Natural killer cell (primary cell): ENCODE results near the gene HOXA6. TPM values are rescaled to one million over a fixed set of nuclear protein-coding genes. Genes with fewer than 3 reads are reported as not detected.

Source experiments
- ATAC-seq, 3 donors: fragments of 150-1000 bp in 2 of 3; fragments of 200-7000 bp in 1 of 3; cut with Tn5 transposase; 1 replicate in 1 of 3; 2 replicates in 2 of 3; pipeline ENCODE4 v1.10.0; 2021; ENCODE audit warnings: mild to moderate bottlenecking in 2 of 3, moderate library complexity in 2 of 3
- DNase-seq, 2 donors: peaks; one replicate each; pipeline versions ENCODE4 v3.0.0 to v3.0.0-alpha.2; 2013 to 2021; ENCODE audit warnings: mixed read lengths in 1 of 2
- H3K27ac ChIP-seq: one replicate; pipeline ENCODE4 v1.5.1; 2013; ENCODE audit warnings: mild to moderate bottlenecking, low read length
- H3K27me3 ChIP-seq: one replicate; pipeline ENCODE4 v1.6.1; 2013; ENCODE audit warnings: low read length; ENCODE audit not compliant: control insufficient read depth, insufficient read depth
- H3K36me3 ChIP-seq: one replicate; pipeline ENCODE4 v1.6.1; 2013; ENCODE audit warnings: low read length; ENCODE audit not compliant: control insufficient read depth, insufficient read depth
- H3K4me1 ChIP-seq: one replicate; pipeline ENCODE4 v1.6.1; 2013; ENCODE audit warnings: low read length; ENCODE audit not compliant: control insufficient read depth, insufficient read depth
- H3K4me3 ChIP-seq: one replicate; pipeline ENCODE4 v1.5.1; 2013; ENCODE audit warnings: low read length
- H3K9me3 ChIP-seq: one replicate; pipeline ENCODE4 v1.6.1; 2013; ENCODE audit warnings: low read length; ENCODE audit not compliant: control insufficient read depth, insufficient read depth
- H3K27ac Mint-ChIP-seq, 2 donors: one replicate each; pipeline ENCODE4 v1.8.0; 2022; ENCODE audit warnings: mild to moderate bottlenecking in 2 of 2, mixed read lengths in 2 of 2, moderate library complexity in 1 of 2
- H3K27me3 Mint-ChIP-seq, 2 donors: one replicate each; pipeline ENCODE4 v1.8.0; 2022; ENCODE audit warnings: low read depth in 2 of 2, mixed read lengths in 2 of 2
- H3K36me3 Mint-ChIP-seq: one replicate; pipeline ENCODE4 v1.8.0; 2022; ENCODE audit warnings: mixed read lengths
- H3K4me1 Mint-ChIP-seq, 2 donors: one replicate each; pipeline ENCODE4 v1.8.0; 2022; ENCODE audit warnings: mixed read lengths in 2 of 2
- H3K4me3 Mint-ChIP-seq: one replicate; pipeline ENCODE4 v1.8.0; 2022; ENCODE audit warnings: mild to moderate bottlenecking, moderate library complexity, mixed read lengths
- H3K9me3 Mint-ChIP-seq, 2 donors: one replicate each; pipeline ENCODE4 v1.8.0; 2022; ENCODE audit warnings: mixed read lengths in 2 of 2
- CTCF ChIP-seq: fragments of 200-600 bp; IDR thresholded peaks from one replicate; pipeline ENCODE4 v1.8.0; 2022; ENCODE audit warnings: antibody characterized with exemption
- WGBS: methylation state at CpG from one replicate; pipeline ENCODE4 v1.1.7; 2013; ENCODE audit warnings: missing lambda C conversion rate; ENCODE audit not compliant: insufficient coverage; 5-methylcytosine and 5-hydroxymethylcytosine counted together
- intact Hi-C: fragments of 100-400 bp; cut with micrococcal nuclease; formaldehyde crosslinking; loops from one replicate; pipeline ENCODE4 v1.14.2; 2022
- total RNA-seq, 4 donors: library from RNA; stranded (reverse); fragments of 120-200 nt in 1 of 4; gene quantifications; one replicate each; pipeline versions ENCODE4 v1.2.3 to v1.2.4, GENCODE V29; 2013 to 2022

Gene HOXA6
- total RNA-seq, 3 donors from 2014 or later (not counting 1 experiment from before 2014, with no cell fraction given): 0.28 to 0.65 (median 0.43) TPM

- TF ChIP-seq CTCF: no peak
- H3K36me3 Mint-ChIP-seq: no peaks in the 10 kb centered on the region
- 96% methylated on average over 66 of the region's 66 CpGs for WGBS
- Histone ChIP-seq H3K9me3 (no peaks in the 10 kb centered on the region), H3K4me3 (no peak overlapping the region), H3K4me1 (no peaks in the 10 kb centered on the region), H3K27ac (no peak overlapping the region), H3K36me3 (no peaks in the 10 kb centered on the region), H3K27me3 (no peaks in the 10 kb centered on the region)
- DNase-seq (no peak), ATAC-seq (no peak)
- H3K27me3 Mint-ChIP-seq: peaks cover 2 to 5% of the 10 kb centered on the region in 2 donors
- no peaks in the 10 kb centered on the region for H3K9me3 Mint-ChIP-seq
- no peak overlapping the region for H3K4me3 Mint-ChIP-seq
- H3K4me1 Mint-ChIP-seq: no peaks in the 10 kb centered on the region
- no peak overlapping the region for H3K27ac Mint-ChIP-seq
- intact Hi-C loops: no loop called here
Observed at GRCh38 chr7:27110186-27111031, 37.2 kb downstream of the HOXA6 start.

- Histone ChIP-seq H3K27me3 (peaks cover 2% of the 10 kb centered on the region), H3K36me3 (no peaks in the 10 kb centered on the region), H3K4me3 (no peak overlapping the region), H3K9me3 (no peaks in the 10 kb centered on the region), H3K4me1 (no peaks in the 10 kb centered on the region), H3K27ac (no peak overlapping the region)
- H3K9me3 Mint-ChIP-seq: no peaks in the 10 kb centered on the region
- intact Hi-C loops: no loop called here
- peaks cover 10 to 11% of the 10 kb centered on the region in 2 donors for H3K27me3 Mint-ChIP-seq
- DNase-seq (no peak), ATAC-seq (no peak)
- no peak overlapping the region for H3K27ac Mint-ChIP-seq
- TF ChIP-seq CTCF: no peak
- no peaks in the 10 kb centered on the region for H3K4me1 Mint-ChIP-seq
- H3K4me3 Mint-ChIP-seq: no peak overlapping the region
- H3K36me3 Mint-ChIP-seq: no peaks in the 10 kb centered on the region
- WGBS: 87% methylated on average over 4 of the region's 4 CpGs
Observed at GRCh38 chr7:27109466-27110185, 37.9 kb downstream of the HOXA6 start.

GRCh38 chr7:27108390-27109127, 39.0 kb downstream of the HOXA6 start:
- intact Hi-C loops: no loop called here
- no peaks in the 10 kb centered on the region for H3K4me1 ChIP-seq
- H3K4me3 ChIP-seq: no peak overlapping the region
- no peak for DNase-seq
- no peaks in the 10 kb centered on the region for H3K9me3 ChIP-seq
- Mint-ChIP-seq H3K4me3 (no peak overlapping the region), H3K27me3 (peaks cover 21% of the 10 kb centered on the region in 2 donors), H3K9me3 (no peaks in the 10 kb centered on the region), H3K4me1 (no peaks in the 10 kb centered on the region), H3K27ac (no peak overlapping the region), H3K36me3 (peaks cover 6% of the 10 kb centered on the region)
- WGBS: 96% methylated on average over 41 of the region's 41 CpGs
- TF ChIP-seq CTCF: no peak
- no peak for ATAC-seq
- H3K27ac ChIP-seq: no peak overlapping the region
- H3K27me3 ChIP-seq: peaks cover 11% of the 10 kb centered on the region
- H3K36me3 ChIP-seq: no peaks in the 10 kb centered on the region
